Measurements from ENCODE around the gene RNF150.
"Not testable (repeated sequence)": the region's sequence is repeated elsewhere in the genome, so short reads cannot be mapped to it uniquely, and the experiment has no call there.

RNF150 gene

GRCh38 chr4:141074098-141074878, 59.0 kb downstream of the RNF150 start:
- no peak for DNase-seq

GRCh38 chr4:141066690-141067089, 66.6 kb downstream of the RNF150 start:
- no peak for DNase-seq

- no peak for DNase-seq
Measured at GRCh38 chr4:141065872-141066271, 67.4 kb downstream of the RNF150 start.

GRCh38 chr4:141062651-141063050, 70.6 kb downstream of the RNF150 start:
- DNase-seq, result no peak

GRCh38 chr4:141058591-141059512, 74.4 kb downstream of the RNF150 start:
- no peak for DNase-seq

GRCh38 chr4:141057582-141057981, 75.7 kb downstream of the RNF150 start:
- DNase-seq, result no peak

- DNase-seq, result no peak
Measured at GRCh38 chr4:141056473-141056872, 76.8 kb downstream of the RNF150 start.

- no peak for DNase-seq
Measured at GRCh38 chr4:141054446-141054845, 78.8 kb downstream of the RNF150 start.

- not testable (repeated sequence) for DNase-seq
Measured at GRCh38 chr4:141050999-141051398, 82.3 kb downstream of the RNF150 start.

- DNase-seq, result no peak
Measured at GRCh38 chr4:141047228-141047884, 85.9 kb downstream of the RNF150 start.

GRCh38 chr4:141046255-141046654, 87.0 kb downstream of the RNF150 start:
- no peak for DNase-seq

GRCh38 chr4:141045848-141046247, 87.4 kb downstream of the RNF150 start:
- no peak for DNase-seq

GRCh38 chr4:141041021-141041476, 92.2 kb downstream of the RNF150 start:
- DNase-seq, result no peak

GRCh38 chr4:141039156-141039555, 94.1 kb downstream of the RNF150 start:
- no peak for DNase-seq

- DNase-seq, result no peak
Measured at GRCh38 chr4:141038428-141038827, 94.8 kb downstream of the RNF150 start.

- DNase-seq, result no peak
Measured at GRCh38 chr4:141037446-141037845, 95.8 kb downstream of the RNF150 start.

GRCh38 chr4:141036786-141037185, 96.5 kb downstream of the RNF150 start:
- DNase-seq, result no peak

GRCh38 chr4:141035920-141036319, 97.3 kb downstream of the RNF150 start:
- no peak for DNase-seq

- DNase-seq, result no peak
Measured at GRCh38 chr4:141028024-141028529, 105.2 kb downstream of the RNF150 start.

GRCh38 chr4:141027421-141027820, 105.8 kb downstream of the RNF150 start:
- no peak for DNase-seq

GRCh38 chr4:141026900-141027299, 106.4 kb downstream of the RNF150 start:
- DNase-seq, result no peak

- DNase-seq, result no peak
Measured at GRCh38 chr4:141023051-141023450, 110.2 kb downstream of the RNF150 start.

GRCh38 chr4:141022111-141022695, 111.1 kb downstream of the RNF150 start:
- DNase-seq, result no peak
